B cell (primary cell): ENCODE data around the gene NFKBIB. TPM values are rescaled to one million over a fixed set of nuclear protein-coding genes. Genes with fewer than 3 reads are reported as not detected.

Experiments
- ATAC-seq: fragments of 200-7000 bp; cut with Tn5 transposase; one replicate; pipeline ENCODE4 v1.10.0; 2021; ENCODE audit warnings: low read depth, mild to moderate bottlenecking, moderate number of reproducible peaks, moderate library complexity
- CTCF ChIA-PET: fragments of 350-600 bp; sonication (Branson Sonifier 250); formaldehyde crosslinking; loops from one replicate; lab custom pipeline; 2021; ENCODE audit warnings: antibody characterized with exemption, inconsistent platforms; lab: Charles Lee
- POLR2A ChIA-PET: fragments of 350-600 bp; sonication (Branson Sonifier 250); formaldehyde crosslinking; loops from one replicate; lab custom pipeline; 2021; ENCODE audit warnings: antibody characterized with exemption; lab: Charles Lee
- DNase-seq: peaks from one replicate; pipeline ENCODE4 v3.0.0; 2013
- H2AFZ ChIP-seq: 2 replicates; pipeline ENCODE4 v1.6.1; 2012; ENCODE audit warnings: mild to moderate bottlenecking, low read depth, low read length; ENCODE audit not compliant: insufficient read depth, poor library complexity, severe bottlenecking
- H3K27ac ChIP-seq, 2 donors: 1 replicate in 1 of 2; 2 replicates in 1 of 2; pipeline ENCODE4 v1.5.1; 2012 to 2013; ENCODE audit warnings: low read length in 2 of 2, mild to moderate bottlenecking in 2 of 2, moderate library complexity in 1 of 2
- H3K27me3 ChIP-seq, 4 experiments: fragments of 200-600 bp in 1 of 4; sonication (generic) in 1 of 4; replicated peaks in 1 of 4; 1 replicate in 2 of 4; 2 replicates in 2 of 4; pipeline versions ENCODE4 v1.6.1 to v1.7.0; 2013 to 2016; ENCODE audit warnings: low read length in 3 of 4, mild to moderate bottlenecking in 2 of 4, mixed read lengths in 1 of 4, moderate library complexity in 1 of 4; ENCODE audit not compliant: insufficient read depth in 4 of 4, control insufficient read depth in 3 of 4; ENCODE audit errors: control extremely low read depth in 1 of 4
- H3K36me3 ChIP-seq, 2 experiments: replicated peaks in 1 of 2; 1 replicate in 1 of 2; 2 replicates in 1 of 2; pipeline versions ENCODE4 v1.6.1 to v1.7.1; 2013; ENCODE audit warnings: low read length in 1 of 2; ENCODE audit not compliant: insufficient read depth in 2 of 2, control insufficient read depth in 1 of 2; ENCODE audit errors: control extremely low read depth in 1 of 2, extremely low read depth in 1 of 2
- H3K4me1 ChIP-seq, 2 donors: fragments of 200-600 bp in 1 of 2; sonication (generic) in 1 of 2; 1 replicate in 1 of 2; 2 replicates in 1 of 2; pipeline versions ENCODE4 v1.5.1 to v1.6.1; 2013 to 2017; ENCODE audit warnings: low read length in 2 of 2; ENCODE audit not compliant: control insufficient read depth in 2 of 2, insufficient read depth in 2 of 2
- H3K4me2 ChIP-seq: replicated peaks from 2 replicates; pipeline ENCODE3; 2012; ENCODE audit warnings: mild to moderate bottlenecking, low read depth, low read length; ENCODE audit not compliant: poor library complexity, severe bottlenecking
- H3K4me3 ChIP-seq, 5 experiments: fragments of 200-600 bp in 1 of 5; sonication (generic) in 1 of 5; 1 replicate in 3 of 5; 2 replicates in 2 of 5; pipeline versions ENCODE4 v1.5.1 to v1.7.0; 2011 to 2016; ENCODE audit warnings: low read length in 4 of 5, mild to moderate bottlenecking in 4 of 5, low read depth in 2 of 5, control low read depth in 1 of 5, moderate library complexity in 1 of 5; ENCODE audit not compliant: insufficient read depth in 1 of 5; ENCODE audit errors: control extremely low read depth in 1 of 5, extremely low read depth in 1 of 5
- H3K79me2 ChIP-seq: fragments of 200-600 bp; sonication (generic); one replicate; pipeline ENCODE4 v1.6.0; 2016; ENCODE audit warnings: low read length; ENCODE audit not compliant: control insufficient read depth, insufficient read depth
- H3K9ac ChIP-seq: fragments of 200-600 bp; sonication (generic); 2 replicates; pipeline ENCODE4 v1.6.1; 2017; ENCODE audit warnings: mild to moderate bottlenecking, low read length, moderate library complexity
- H3K9me3 ChIP-seq, 3 donors: one replicate each; pipeline versions ENCODE4 v1.6.1 to v1.7.1; 2013; ENCODE audit warnings: low read length in 2 of 3; ENCODE audit not compliant: control insufficient read depth in 2 of 3, insufficient read depth in 1 of 3; ENCODE audit errors: control extremely low read depth in 1 of 3
- H4K20me1 ChIP-seq: 2 replicates; pipeline ENCODE4 v1.6.0; 2012; ENCODE audit warnings: mild to moderate bottlenecking, low read length; ENCODE audit not compliant: insufficient read depth, control insufficient read depth, poor library complexity, severe bottlenecking
- H3K27ac Mint-ChIP-seq: one replicate; pipeline ENCODE4 v1.8.0; 2021; ENCODE audit warnings: mixed read lengths
- H3K27me3 Mint-ChIP-seq: one replicate; pipeline ENCODE4 v1.8.0; 2021; ENCODE audit warnings: mixed read lengths
- H3K4me1 Mint-ChIP-seq: one replicate; pipeline ENCODE4 v1.8.0; 2021; ENCODE audit warnings: mixed read lengths
- H3K4me3 Mint-ChIP-seq: one replicate; pipeline ENCODE4 v1.8.0; 2021; ENCODE audit warnings: mixed read lengths
- H3K9me3 Mint-ChIP-seq: one replicate; pipeline ENCODE4 v1.8.0; 2022; ENCODE audit warnings: mixed read lengths; ENCODE audit not compliant: insufficient read depth
- EZH2 ChIP-seq: IDR thresholded peaks from 2 replicates; pipeline ENCODE4 v1.6.1; 2012; ENCODE audit warnings: borderline replicate concordance, low read depth, mild to moderate bottlenecking, moderate library complexity, low read length; ENCODE audit not compliant: insufficient read depth, poor library complexity, severe bottlenecking
- WGBS: methylation state at CpG from one replicate; pipeline ENCODE4 v1.1.5; 2013; ENCODE audit warnings: missing lambda C conversion rate; ENCODE audit not compliant: insufficient coverage; 5-methylcytosine and 5-hydroxymethylcytosine counted together
- intact Hi-C: fragments of 100-400 bp; cut with micrococcal nuclease; formaldehyde crosslinking; loops from one replicate; pipeline ENCODE4 v1.10.0; 2022
- polyA plus RNA-seq: library from polyadenylated mRNA; depleted of rRNA; stranded (reverse); fragments of >200 nt; gene quantifications from 2 replicates; pipeline ENCODE4 v1.2.3, GENCODE V29; 2012
- total RNA-seq, 2 donors: library from RNA; stranded (reverse); fragments of 120-200 nt in 1 of 2; gene quantifications; 1 replicate in 1 of 2; 2 replicates in 1 of 2; pipeline versions ENCODE4 v1.2.3 to v1.2.4, GENCODE V29; 2013 to 2022
- TF ChIP-seq, protein P1 (sequence below): fragments of 200-600 bp; IDR thresholded peaks from one replicate; pipeline ENCODE4 v1.8.0; 2022; ENCODE audit warnings: antibody characterized with exemption, mild to moderate bottlenecking

NFKBIB gene
- total and polyA plus RNA-seq, 2 donors (not counting 1 experiment from before 2014, with no cell fraction given): 30.3 to 54.4 TPM

DNA sequence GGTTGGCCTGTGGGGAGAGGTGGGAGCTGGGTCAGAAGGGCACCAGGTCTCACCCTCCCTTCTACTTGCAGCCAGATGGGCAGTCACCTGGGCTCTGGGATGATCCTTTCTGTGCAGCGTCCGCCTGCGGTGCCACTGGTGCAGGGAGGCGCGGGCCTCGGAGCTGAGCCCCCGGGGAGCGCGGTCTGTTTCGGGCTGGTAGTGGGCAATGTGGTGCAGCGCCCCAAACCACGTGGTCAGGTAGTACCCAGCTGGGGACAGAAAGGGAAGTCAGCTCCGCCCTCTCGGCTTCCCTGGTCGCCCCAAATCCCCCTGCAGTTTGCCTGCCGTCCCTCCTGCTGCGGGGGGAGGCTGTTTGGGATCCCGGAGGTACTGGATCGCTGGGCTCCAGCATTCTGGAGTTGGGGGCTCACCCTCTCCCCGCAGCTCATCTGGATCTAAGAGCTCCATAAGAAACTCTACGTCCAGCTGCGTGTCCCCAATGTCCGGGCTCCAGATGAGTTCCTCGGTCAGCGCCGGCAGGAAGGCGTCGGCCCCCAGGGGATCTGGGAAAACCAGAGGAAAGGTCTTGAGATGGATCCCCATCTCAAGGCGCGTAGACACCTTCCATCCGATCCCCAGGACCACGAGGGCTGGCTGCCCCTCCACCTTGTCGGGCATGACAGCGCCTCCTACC, 30.5 kb upstream of the NFKBIB start:
- peak overlapping the region; percentile 70 to 97 (median 86) for H3K4me3 ChIP-seq
- no peak for TF ChIP-seq EZH2
- TF ChIP-seq, protein P1, sequence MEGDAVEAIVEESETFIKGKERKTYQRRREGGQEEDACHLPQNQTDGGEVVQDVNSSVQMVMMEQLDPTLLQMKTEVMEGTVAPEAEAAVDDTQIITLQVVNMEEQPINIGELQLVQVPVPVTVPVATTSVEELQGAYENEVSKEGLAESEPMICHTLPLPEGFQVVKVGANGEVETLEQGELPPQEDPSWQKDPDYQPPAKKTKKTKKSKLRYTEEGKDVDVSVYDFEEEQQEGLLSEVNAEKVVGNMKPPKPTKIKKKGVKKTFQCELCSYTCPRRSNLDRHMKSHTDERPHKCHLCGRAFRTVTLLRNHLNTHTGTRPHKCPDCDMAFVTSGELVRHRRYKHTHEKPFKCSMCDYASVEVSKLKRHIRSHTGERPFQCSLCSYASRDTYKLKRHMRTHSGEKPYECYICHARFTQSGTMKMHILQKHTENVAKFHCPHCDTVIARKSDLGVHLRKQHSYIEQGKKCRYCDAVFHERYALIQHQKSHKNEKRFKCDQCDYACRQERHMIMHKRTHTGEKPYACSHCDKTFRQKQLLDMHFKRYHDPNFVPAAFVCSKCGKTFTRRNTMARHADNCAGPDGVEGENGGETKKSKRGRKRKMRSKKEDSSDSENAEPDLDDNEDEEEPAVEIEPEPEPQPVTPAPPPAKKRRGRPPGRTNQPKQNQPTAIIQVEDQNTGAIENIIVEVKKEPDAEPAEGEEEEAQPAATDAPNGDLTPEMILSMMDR: no peak
- Mint-ChIP-seq H3K4me3 (peak overlapping the region; percentile 95), H3K9me3 (no peaks in the 10 kb centered on the region), H3K27ac (peak overlapping the region; percentile 92), H3K27me3 (no peaks in the 10 kb centered on the region), H3K4me1 (peaks cover 61% of the 10 kb centered on the region)
- ChIA-PET POLR2A (interaction anchor here (0.6 to 10.3 kb wide), 14 partner anchors 9 to 134 kb away, joined by 3 to 237 read pairs (median 4); partner anchors contain the start of genes ECH1, HNRNPL, MRPS12 and RINL), CTCF (interaction anchor here (0.6 to 4.2 kb wide), 23 partner anchors 8 to 222 kb away, joined by 3 to 42 read pairs (median 7); partner anchors contain the start of genes ACTN4, ECH1, MRPS12 and NFKBIB)
- H3K9me3 ChIP-seq: peaks cover 0 to 6% (median 0%) of the 10 kb centered on the region in 3 donors
- ATAC-seq (peak; percentile 34), DNase-seq (peak; percentile 76)
- peak overlapping the region; percentile 91 for H3K9ac ChIP-seq
- no peaks in the 10 kb centered on the region for H3K27me3 ChIP-seq
- peak overlapping the region; percentile 80 for H2AFZ ChIP-seq
- no peaks in the 10 kb centered on the region for H4K20me1 ChIP-seq
- peak overlapping the region; percentile 72 to 76 for H3K27ac ChIP-seq
- intact Hi-C loops: loop anchor here (1.0 to 10.0 kb wide), 7 partner anchors 18 to 536 kb away; partner anchors contain the start of genes ECH1, FAM98C, NFKBIB and SIRT2
- H3K4me2 ChIP-seq: peak overlapping the region; percentile 99
- H3K79me2 ChIP-seq: peaks cover 20% of the 10 kb centered on the region
- WGBS: 3% methylated on average over 34 of the region's 34 CpGs
- peaks cover 47 to 61% of the 10 kb centered on the region in 2 donors for H3K4me1 ChIP-seq
- peaks cover 0 to 7% of the 10 kb centered on the region in 2 experiments for H3K36me3 ChIP-seq
